ENCODE data around the gene IRF4.

DNA sequence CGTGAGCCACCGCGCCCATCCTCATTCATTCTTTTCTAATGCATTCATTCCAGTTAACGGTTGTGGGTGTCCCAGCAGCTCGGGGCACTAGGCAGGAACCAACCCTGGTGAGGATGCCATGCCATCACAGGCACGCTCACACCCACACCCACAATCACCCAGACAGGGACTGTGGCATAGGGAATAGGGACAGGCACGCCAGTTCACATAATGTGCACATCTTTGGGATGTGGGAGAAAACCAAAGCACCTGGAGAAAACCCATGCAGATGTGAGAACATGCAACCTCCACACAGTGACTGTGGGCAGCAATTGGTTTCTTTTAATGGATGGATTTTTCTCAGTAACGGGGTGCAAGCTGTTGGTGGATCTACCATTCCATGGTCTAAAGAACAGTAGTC lies 64.3 kb downstream of the IRF4 start:
- TF ChIP-seq, protein P1, sequence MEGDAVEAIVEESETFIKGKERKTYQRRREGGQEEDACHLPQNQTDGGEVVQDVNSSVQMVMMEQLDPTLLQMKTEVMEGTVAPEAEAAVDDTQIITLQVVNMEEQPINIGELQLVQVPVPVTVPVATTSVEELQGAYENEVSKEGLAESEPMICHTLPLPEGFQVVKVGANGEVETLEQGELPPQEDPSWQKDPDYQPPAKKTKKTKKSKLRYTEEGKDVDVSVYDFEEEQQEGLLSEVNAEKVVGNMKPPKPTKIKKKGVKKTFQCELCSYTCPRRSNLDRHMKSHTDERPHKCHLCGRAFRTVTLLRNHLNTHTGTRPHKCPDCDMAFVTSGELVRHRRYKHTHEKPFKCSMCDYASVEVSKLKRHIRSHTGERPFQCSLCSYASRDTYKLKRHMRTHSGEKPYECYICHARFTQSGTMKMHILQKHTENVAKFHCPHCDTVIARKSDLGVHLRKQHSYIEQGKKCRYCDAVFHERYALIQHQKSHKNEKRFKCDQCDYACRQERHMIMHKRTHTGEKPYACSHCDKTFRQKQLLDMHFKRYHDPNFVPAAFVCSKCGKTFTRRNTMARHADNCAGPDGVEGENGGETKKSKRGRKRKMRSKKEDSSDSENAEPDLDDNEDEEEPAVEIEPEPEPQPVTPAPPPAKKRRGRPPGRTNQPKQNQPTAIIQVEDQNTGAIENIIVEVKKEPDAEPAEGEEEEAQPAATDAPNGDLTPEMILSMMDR (conservative IDR thresholded peaks at IDR 0.05; ENCODE audit: low read length), result no peak
- TF ChIP-seq EZH2phosphoT487 (IDR thresholded peaks at IDR 0.05; ENCODE audit: borderline replicate concordance), result no peak

Measured in Loucy (cell line).